GM06990 (cell line): ENCODE results near the gene NTF4.

ENCODE experiments used
- DNase-seq: peaks from one replicate; pipeline ENCODE4 v3.0.0-alpha.2; 2011; ENCODE audit not compliant: insufficient read length; ENCODE audit errors: extremely low read depth
- H3K27me3 ChIP-seq: replicated peaks from 2 replicates; pipeline ENCODE4 v1.6.0; 2011; ENCODE audit warnings: low read length; ENCODE audit not compliant: control insufficient read depth, insufficient read depth
- H3K36me3 ChIP-seq: 2 replicates; pipeline ENCODE4 v1.5.1; 2011; ENCODE audit warnings: low read length; ENCODE audit not compliant: control insufficient read depth, insufficient read depth
- H3K4me3 ChIP-seq: replicated peaks from 2 replicates; pipeline ENCODE4 v1.5.1; 2011; ENCODE audit warnings: low read depth, mild to moderate bottlenecking, control low read depth, low read length
- CTCF ChIP-seq: IDR thresholded peaks from 2 replicates; pipeline ENCODE4 v1.5.1; 2011; ENCODE audit warnings: low read length, control low read depth, mild to moderate bottlenecking, inconsistent platforms; ENCODE audit not compliant: insufficient read depth, poor library complexity, severe bottlenecking

Gene NTF4

GRCh38 chr19:49102303-49102702, 37.7 kb upstream of the NTF4 start:
- H3K27me3 ChIP-seq = no peaks in the 10 kb centered on the region
- peaks cover 56% of the 10 kb centered on the region for H3K36me3 ChIP-seq
- no peak for DNase-seq
- H3K4me3 ChIP-seq = no peak overlapping the region
- no peak for TF ChIP-seq CTCF

- H3K4me3 ChIP-seq = no peak overlapping the region
- no peaks in the 10 kb centered on the region for H3K27me3 ChIP-seq
- peaks cover 47% of the 10 kb centered on the region for H3K36me3 ChIP-seq
- no peak for TF ChIP-seq CTCF
- no peak for DNase-seq
Measured at GRCh38 chr19:49101160-49101559, 36.5 kb upstream of the NTF4 start.

GRCh38 chr19:49098795-49099194, 34.2 kb upstream of the NTF4 start:
- Histone ChIP-seq H3K4me3 (no peak overlapping the region), H3K27me3 (no peaks in the 10 kb centered on the region), H3K36me3 (peaks cover 42% of the 10 kb centered on the region)
- no peak for TF ChIP-seq CTCF
- no peak for DNase-seq

GRCh38 chr19:49097453-49098288, 33.1 kb upstream of the NTF4 start:
- H3K27me3 ChIP-seq = no peaks in the 10 kb centered on the region
- DNase-seq = no peak
- peaks cover 32% of the 10 kb centered on the region for H3K36me3 ChIP-seq
- no peak overlapping the region for H3K4me3 ChIP-seq
- peak; percentile 99 for TF ChIP-seq CTCF

- DNase-seq = no peak
- Histone ChIP-seq H3K4me3 (no peak overlapping the region), H3K36me3 (peaks cover 36% of the 10 kb centered on the region), H3K27me3 (no peaks in the 10 kb centered on the region)
- TF ChIP-seq CTCF = no peak
Measured at GRCh38 chr19:49094505-49095482, 30.2 kb upstream of the NTF4 start.
